Measurements from ENCODE around the gene NT5C1B. TPM values are rescaled to one million over a fixed set of nuclear protein-coding genes. Genes with fewer than 3 reads are reported as not detected.

NT5C1B gene
- total RNA-seq, 1 donor from 2014 or later, result not detected

Other genes starting within 250 kb of the NT5C1B start
- 18.7 and 19.4 TPM in 2 replicates for gene RDH14, start 28.9 kb downstream of the NT5C1B start, total RNA-seq

All from neural crest cell (in vitro differentiated cells).